Epithelial cell of esophagus (primary cell): ENCODE data around the gene HEXIM1.
A peak's percentile ranks its signal among the peaks of the same experiment; 100 is the strongest.

Source experiments
- DNase-seq: peaks from one replicate; pipeline ENCODE4 v3.0.0; 2010; ENCODE audit warnings: low read depth
- H3K4me3 ChIP-seq: 2 replicates; pipeline ENCODE4 v1.5.1; 2011; ENCODE audit warnings: mild to moderate bottlenecking, low read length, control low read depth
- CTCF ChIP-seq: IDR thresholded peaks from 2 replicates; pipeline ENCODE4 v1.5.1; 2011; ENCODE audit warnings: low read depth, mild to moderate bottlenecking, low read length, control low read depth, inconsistent platforms; ENCODE audit not compliant: insufficient read depth; ENCODE audit errors: missing control alignments

Gene HEXIM1

DNA sequence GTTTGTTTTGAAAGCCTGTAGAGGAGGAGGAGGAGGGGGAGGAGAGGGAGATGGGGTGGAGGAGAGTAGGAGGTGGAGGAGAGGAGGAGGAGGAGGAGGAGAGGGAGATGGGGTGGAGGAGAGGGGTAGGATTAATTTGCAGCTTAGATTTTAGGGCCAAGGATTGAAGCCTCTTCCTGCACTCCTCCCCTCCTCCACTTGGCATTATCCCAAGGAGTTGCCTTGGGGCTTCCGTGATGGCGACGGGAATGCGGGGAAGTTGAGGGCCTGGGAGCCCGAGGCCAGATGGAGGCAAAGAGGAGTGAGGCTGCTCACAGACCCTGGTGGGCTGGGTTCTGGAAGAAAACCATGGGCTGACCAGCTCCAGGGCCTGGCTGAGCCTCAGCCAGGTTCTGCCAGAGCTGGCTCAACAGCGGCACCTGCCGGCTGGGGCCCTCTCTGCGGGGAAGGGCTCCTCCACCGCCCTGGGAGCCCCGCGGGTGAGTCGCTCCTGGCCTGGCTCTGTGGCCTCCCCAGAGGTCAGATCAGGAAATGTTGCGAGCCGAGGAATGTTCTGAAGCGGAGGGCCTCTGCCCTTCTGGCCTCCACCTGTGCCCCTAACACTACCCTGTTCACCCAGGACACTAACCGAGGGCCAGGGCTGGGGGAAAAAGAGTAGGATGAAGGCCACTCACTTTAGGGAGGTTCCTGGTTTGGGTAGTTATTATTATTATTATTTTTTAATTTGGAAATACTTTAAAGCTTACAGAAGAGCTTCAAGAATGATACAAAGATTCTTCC lies 49.5 kb downstream of the HEXIM1 start:
- H3K4me3 ChIP-seq = no peak overlapping the region
- peak; percentile 78 for DNase-seq
- TF ChIP-seq CTCF = peak; percentile 95

DNA sequence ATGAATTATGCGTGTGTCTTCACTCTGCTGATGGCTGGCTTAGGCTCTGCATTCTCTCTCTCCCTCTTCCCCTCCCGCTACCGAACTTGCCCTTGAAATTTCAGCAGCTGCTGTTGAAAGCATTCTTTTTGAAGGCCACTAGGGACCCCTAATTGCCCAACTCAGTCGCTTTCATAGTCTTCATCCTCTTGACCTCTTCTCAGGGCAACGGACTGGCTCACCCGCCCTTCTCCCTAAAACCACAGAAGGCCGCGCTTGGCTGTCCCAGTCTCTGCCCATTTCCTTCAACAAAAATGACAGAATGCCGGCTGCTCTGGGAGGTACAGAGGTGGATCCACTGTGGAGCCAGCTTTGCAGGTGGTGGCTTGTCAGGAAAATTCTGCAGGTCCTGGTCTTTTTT lies 52.4 kb downstream of the HEXIM1 start:
- TF ChIP-seq CTCF = no peak
- DNase-seq = peak; percentile 26
- no peak overlapping the region for H3K4me3 ChIP-seq

DNA sequence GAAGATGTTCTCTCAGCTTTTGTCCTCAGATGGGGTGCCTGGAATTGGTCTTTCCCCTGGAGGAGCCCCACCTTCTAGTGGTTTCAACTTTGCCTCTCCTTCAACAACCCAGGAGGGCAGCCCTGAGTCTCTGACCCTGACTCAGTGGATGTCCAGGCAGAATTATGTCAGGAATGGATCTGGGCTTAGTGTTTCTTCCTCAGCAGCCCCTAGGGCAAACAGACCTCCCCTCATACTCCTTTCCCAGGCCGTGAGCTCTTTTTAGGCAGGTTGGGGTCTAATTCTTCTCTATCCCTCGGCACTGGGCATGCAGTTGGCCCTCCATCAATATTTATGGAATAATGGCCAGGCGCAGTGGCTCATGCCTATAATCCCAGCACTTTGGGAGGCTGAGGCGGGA lies 53.2 kb downstream of the HEXIM1 start:
- no peak overlapping the region for H3K4me3 ChIP-seq
- no peak for TF ChIP-seq CTCF
- DNase-seq = no peak
